DLD1 (cell line): ENCODE data around the gene GRID1.

Experiments
- in situ Hi-C: cut with HindIII; loops from 2 replicates; pipeline ENCODE4 v1.10.0; 2017; ENCODE audit warnings: low sequenced_read_pairs

GRID1 gene

GRCh38 chr10:86234107-86234506 is 132.5 kb downstream of the GRID1 start:
- in situ Hi-C loops, result no loop called here

GRCh38 chr10:86233131-86233530 is 133.5 kb downstream of the GRID1 start:
- in situ Hi-C loops, result no loop called here

DNA sequence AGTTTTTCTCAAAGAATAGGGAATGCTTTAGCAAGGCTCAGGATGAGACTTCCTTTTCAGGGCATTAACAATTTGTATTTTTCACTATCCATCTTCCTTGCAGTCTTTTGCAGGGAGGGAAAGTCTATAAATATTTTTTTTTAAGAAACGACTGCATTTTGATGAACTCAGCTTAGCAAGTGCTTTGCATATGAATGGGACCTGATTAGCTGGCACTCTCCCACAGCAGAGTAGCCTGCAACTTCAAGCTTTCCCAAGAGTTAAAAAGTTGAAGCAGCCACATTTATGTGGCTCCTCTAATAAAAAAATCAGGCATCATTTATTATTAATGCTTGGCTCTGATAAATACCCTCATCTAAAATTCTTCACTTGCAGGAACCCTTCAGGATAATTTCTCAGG is 134.0 kb downstream of the GRID1 start:
- in situ Hi-C loops, result no loop called here

DNA sequence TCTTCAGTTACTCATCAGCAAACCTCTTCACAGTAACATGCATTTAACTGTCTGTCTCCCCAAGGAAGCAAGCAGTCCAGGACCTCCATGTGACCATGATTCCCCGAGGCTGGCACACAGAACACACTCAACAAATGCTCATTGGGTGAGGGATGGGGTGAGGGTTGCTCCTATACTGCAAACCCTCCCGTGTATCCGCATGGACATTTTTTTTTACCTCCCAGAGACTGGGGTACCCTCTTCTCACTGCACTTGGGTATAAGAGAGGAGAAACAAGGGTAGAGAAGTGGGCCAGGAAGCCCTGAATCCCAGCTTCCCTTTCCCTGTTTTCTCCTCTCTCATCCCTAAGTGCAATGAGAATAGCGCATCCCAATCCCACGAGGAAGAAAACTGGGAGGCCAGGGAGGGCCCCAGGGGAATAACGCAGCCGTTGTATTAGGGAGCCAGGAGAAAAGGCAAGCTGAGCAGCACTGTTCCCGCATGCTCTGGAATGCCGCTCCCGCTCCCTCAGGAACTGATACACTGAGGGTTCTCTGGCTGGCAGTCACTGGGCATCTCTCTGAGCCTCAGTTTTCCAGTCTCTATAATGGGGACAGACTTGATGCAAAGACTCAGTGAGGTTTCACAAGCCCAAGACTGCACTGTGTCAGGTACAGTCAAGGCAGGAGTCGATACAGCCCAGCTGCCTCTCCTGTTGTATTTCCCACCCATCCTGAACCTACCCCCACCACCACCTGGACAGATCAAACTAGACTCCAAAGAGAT is 134.6 kb downstream of the GRID1 start:
- in situ Hi-C loops, result no loop called here

DNA sequence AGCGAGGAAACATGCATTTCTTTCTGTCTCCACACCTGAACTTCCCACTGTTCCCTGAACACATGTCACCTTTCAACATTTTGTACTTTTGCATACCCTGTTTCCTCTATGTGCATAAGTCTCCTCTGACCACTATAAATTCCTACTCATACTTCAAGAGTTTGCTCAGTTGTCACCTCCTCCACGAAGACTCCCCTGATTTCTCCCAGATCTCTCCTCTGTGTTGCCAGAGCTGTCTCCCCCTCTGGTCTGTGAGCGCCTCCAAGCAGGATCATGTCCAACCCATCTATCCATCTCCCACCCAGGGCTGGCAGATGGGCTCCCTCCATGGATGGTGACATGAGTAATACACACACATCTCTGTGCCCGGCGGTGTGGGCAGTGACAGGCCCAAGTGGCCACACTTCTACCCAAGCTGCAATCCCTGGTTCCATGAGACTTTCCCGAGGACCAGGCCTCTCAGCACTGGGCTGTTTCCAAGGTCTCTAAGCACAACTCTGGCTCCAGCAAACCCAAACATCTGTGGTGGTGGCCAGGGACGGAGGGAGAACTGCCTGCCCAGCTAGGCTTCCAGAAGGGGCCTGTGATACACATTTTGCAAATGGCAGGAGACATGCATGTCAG is 135.9 kb downstream of the GRID1 start:
- in situ Hi-C loops, result no loop called here

DNA sequence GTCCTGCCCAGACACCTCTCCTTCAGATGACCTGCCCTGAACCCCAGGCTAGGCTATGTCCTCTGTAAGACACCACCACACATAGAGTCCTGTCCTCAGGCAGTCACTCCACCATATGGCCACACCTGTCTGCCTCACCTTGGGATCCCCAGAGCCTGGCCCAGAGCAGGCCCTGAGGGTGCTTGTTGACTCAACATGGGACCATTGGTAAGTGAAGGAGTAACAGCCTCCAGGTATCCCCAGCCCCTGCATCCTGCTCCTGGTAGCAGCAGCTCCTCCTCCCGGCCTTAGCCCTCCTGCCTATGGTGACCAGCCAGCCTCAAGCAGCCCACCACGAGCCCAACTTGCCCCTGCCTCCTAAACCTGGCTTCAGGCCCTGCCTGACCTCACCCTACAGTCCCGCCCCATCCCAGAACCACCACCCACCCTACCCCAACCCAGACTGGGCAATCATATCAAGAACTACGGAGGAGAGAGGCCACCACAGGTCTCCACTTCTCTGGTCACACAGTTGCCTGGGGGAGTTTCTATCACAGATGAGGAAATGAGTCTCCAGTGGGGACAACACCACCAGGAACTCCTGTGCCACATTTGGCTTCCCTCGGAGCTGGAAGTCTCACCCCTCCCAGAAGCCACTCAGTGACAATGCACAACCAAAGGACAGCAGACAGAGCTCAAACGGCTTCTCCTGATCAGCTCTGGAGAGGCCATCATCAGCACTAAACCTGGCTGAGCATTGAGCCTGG is 136.6 kb downstream of the GRID1 start:
- in situ Hi-C loops, result no loop called here

GRCh38 chr10:86229376-86229775 is 137.2 kb downstream of the GRID1 start:
- in situ Hi-C loops, result no loop called here

DNA sequence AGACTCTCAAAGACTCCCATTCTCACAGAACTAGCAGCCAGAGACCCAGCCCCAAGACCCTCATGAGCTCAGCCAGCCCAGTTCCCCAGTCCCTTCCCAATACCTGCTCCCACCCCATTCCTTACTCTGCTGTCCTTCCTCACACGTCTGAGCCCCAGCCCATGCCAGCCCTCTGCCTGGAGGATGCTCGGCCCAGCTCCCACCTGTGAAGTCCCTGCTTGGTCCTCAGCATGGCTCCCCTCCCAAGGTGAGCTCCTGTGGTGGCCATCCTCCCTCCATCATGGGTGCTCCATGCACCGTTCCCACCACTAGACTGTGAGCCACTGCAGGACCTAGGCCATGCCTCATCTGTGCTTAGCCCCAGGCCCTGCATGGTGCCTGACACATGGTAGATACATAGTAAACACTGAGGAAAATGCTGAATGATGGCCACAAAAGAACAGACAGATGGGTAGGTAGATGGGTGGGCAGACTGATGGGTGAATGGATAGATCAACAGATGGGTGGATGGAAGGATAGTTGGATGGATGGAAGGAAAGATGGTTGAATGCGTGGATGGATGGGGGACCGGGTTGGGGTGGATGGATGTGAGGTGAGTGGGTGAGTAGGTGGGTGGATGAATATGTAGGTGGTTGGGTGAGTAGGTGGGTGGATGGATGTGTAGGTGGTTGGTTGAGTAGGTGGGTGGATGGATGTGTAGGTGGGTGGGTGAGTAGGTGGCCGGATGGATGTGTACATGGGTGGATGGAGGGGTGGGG is 138.9 kb downstream of the GRID1 start:
- in situ Hi-C loops, result no loop called here

DNA sequence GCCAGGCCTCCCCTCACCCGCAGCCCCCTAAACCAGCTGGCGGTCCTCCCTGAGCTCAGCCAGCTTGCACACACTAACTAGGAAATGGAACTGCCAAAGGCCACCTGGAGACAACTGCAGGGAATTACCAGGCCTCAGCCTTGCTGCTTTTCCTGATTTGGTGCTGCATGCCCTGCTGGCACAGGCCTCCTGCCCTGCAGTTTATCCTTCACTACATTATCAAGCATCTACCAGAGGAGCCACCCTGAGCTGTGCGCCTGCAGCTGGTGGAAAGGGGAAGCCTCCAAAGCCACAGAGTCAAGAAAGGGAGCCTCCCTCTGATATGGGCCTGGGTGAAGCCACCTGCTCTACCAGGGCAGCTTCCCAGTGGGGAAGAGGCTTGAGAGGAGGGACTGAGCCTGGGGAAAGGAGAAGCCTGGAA is 139.8 kb downstream of the GRID1 start:
- in situ Hi-C loops, result no loop called here

DNA sequence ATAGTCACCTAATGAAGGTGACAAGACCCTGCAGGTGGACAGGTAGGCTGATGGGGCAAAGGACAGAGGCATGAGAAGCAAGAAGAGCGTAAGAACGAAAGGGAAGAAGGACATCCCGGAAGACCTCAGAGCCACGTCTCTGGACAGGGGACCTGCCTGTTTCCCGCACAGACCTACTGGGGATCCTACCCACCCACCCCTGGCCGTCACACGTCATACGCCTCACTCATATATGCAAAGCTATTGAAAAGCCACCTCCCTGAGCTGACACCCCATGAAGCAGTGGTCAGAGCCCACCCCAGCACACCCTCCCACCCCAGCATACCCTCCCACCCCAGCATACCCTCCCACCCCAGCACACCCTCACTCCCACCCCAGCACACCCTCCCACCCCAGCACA is 140.6 kb downstream of the GRID1 start:
- in situ Hi-C loops, result no loop called here

GRCh38 chr10:86225103-86225782 is 141.4 kb downstream of the GRID1 start:
- in situ Hi-C loops, result no loop called here

- in situ Hi-C loops, result no loop called here
Observed at GRCh38 chr10:86224354-86225102, 142.1 kb downstream of the GRID1 start.

DNA sequence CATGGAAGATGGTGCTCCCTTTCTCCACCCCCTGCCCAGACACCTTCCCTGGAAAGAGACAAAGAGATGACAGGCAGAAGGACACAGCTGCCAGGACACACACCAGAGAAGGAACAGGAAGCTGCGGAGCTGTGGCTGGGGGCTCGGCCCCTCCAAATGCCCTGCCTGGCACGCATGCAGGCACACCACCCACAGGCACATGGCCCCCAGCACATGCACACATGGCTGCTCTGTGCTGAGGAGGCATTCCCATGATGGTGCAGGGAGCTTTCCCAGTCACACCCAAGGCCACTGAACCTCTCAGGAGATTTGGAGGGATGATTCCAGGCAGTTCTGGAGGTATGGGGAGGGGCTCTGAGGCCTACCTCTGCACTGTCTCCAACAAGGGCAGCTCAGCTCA is 143.3 kb downstream of the GRID1 start:
- in situ Hi-C loops, result no loop called here

DNA sequence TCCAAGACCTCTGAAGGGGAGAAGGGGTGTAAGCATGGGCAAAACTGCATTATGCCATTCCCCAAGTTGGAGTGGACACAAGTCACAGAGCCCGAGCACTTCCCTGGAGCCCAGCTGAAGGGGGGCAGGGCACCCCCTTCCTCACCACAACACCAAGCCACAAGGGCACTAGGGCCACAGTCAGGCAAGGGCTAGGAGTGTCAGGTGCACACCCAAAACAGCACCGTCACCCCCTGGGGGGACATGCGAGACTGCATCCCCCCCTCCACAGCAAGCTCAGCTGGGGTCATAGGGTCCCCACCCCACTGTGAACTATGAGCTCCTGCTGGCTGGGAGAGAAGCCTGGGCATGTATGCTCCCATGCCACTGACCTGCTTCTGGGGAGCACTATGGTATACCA is 143.9 kb downstream of the GRID1 start:
- in situ Hi-C loops, result no loop called here

GRCh38 chr10:86222336-86222650 is 144.3 kb downstream of the GRID1 start:
- in situ Hi-C loops, result no loop called here

DNA sequence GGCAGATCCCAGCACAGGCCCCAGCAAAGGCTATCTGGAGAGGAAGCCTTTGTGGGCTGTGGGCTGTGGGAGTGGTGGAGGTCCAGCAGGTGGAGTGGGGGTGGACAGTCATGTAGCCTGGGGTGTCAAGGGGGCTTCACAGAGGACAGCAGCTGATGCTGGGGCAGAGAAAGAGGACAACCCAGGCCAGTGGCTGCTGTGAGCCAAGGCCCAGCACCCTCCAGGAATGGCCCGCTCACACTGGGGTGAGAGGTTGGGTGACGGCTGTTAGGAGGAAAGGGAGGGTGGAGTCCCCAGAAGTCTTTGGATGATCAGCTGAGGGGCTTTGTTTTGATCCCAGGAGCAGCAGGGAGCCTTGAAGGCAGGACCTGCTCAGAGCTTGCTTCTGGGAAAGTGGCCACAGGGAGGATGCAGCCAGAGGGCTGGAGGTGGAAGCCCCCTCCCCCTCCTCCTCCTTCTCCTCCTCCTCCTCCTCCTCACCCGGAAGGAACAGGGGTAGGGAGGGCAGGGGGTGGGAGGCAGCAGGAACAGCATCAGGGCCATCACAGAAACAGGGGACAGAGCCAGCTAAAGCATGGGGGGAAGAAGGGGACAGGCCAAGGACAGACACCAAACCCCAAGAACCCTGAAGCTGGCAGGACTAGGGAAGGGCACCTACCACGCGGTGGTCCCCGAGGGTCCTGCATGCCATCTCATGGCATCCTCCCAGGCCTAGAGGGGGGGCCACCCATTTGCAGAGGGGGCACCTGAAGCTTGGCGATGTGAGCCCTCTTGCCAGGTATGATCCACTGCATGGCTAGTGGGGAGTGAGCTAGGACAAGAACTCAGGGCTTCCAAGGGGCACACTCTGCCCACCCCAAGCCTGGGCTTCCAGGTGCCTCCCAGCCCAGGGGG is 144.9 kb downstream of the GRID1 start:
- in situ Hi-C loops, result no loop called here

DNA sequence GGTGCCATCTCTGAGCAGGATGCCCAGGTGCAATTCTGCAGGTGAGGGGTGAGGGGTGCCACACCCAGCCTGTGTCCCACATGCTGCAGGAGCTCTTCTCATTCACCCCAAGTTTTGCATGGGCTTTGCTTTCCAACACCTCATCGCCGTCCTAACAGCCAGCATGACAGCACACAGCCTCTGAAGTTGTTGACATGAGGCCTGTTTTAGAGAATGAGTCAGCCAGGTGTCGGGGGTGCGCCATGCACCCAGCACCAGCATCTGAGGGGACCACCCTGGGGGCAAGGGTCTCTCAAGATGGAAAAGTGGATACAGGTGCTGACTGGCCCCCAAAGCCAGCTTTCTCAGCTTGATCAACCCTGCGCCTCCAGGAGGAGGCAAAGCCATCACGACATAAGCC is 146.0 kb downstream of the GRID1 start:
- in situ Hi-C loops, result no loop called here

GRCh38 chr10:86219271-86219670 is 147.3 kb downstream of the GRID1 start:
- in situ Hi-C loops, result no loop called here

DNA sequence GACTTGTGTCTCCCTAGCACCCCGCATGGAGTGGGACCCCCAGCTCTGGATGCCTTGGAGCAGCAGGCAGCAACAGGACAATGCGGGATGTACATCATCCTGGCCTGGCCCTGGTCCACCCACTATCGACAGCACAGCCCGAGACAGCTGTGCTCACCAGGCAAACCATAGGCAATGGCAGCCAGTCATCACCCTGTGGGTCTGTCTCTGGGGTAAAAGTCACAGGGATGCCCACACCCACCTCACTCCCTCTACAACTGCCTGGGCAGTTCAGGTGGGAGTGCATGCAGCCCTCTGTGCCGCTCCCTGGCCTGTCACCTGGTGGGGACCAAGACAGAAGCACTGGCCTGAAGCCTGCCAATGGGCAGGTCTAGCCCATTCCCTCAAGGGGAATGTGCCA is 147.8 kb downstream of the GRID1 start:
- in situ Hi-C loops, result no loop called here
